GM19397 (cell line): ENCODE results near the gene SCN1A.
"Not testable (repeated sequence)": the region's sequence is repeated elsewhere in the genome, so short reads cannot be mapped to it uniquely, and the experiment has no call there.

ENCODE experiments used
- ATAC-seq: cut with Tn5 transposase; IDR thresholded peaks from one replicate; pipeline ENCODE4 v1.9.1; 2021; ENCODE audit warnings: mild to moderate bottlenecking, moderate library complexity; ENCODE audit not compliant: unreplicated experiment

SCN1A gene

GRCh38 chr2:166135849-166136258 is 8.0 kb upstream of the SCN1A start:
- ATAC-seq = no peak

GRCh38 chr2:166135152-166135848 is 7.5 kb upstream of the SCN1A start:
- no peak for ATAC-seq

DNA sequence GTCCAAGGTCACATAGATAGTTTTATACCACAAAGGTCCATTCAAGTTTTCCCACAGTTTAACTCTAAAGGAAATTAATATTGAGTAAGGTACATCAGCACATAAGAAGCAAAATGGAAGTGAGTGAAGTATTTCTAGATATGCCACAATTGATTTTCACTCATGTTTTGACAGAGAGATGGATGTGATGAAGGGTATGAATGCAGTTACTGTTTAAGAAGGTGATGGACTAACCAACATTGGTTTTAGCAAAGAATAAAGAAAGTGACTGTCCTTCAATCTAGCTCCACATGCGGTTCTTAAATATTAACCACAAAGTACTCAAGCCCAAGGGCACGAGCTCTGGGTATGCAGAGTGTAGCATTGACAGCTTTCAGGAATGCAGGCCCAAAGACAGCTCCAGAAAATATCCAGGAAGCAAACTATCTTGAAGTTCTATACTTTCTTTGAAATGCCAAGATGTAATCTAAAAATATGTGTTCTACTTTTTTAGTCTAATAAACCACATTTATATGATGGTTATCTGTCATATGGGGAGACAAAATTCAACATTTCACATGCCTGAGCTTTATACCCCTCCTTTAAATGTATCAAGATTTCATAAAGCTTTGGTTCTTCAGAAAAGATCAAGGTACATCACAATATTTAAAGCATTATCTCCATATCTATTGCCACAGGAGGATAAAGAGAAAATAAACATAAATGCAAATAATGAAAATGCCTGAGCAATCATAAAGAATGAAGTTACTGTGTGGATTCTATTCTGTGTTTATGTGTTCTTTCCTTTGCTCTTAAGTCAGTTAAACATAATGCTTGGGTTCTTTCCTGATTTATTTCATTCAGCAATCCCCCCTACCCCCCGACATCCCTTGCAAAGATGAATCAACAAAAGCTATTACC is 6.7 kb upstream of the SCN1A start:
- ATAC-seq = no peak

GRCh38 chr2:166133653-166134052 is 5.8 kb upstream of the SCN1A start:
- ATAC-seq = no peak

GRCh38 chr2:166128156-166128505 is 311 bp upstream of the SCN1A start:
- no peak for ATAC-seq

DNA sequence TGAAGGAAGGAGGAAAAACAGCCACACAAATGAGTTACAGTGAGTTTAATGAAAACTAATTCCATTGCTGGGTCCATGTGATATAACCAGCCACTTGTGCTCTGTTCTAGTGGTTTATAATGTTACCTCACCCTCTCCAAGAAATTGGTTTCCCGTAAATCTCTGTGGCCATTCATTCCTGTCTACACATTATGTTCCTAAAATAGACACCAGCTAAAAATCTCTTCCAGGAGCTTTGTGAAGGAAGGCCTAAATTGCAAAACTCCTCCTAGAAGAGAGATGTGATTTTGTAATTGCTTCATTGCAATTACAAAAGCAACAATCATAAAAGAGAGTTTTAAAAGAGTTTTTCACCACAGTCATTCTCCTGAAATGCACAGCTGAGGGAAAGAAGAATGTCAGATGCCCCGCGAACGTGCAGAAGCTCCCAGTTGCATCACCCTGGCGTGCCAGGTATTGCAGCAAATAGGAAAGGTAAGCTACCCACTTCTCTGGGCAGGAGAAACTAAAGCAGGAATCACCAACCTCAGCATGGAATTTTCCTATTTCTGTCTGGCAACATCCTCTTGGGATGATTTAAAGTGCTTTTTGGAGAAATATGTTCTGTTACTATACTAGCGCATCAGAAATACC is 1.7 kb downstream of the SCN1A start:
- no peak for ATAC-seq

DNA sequence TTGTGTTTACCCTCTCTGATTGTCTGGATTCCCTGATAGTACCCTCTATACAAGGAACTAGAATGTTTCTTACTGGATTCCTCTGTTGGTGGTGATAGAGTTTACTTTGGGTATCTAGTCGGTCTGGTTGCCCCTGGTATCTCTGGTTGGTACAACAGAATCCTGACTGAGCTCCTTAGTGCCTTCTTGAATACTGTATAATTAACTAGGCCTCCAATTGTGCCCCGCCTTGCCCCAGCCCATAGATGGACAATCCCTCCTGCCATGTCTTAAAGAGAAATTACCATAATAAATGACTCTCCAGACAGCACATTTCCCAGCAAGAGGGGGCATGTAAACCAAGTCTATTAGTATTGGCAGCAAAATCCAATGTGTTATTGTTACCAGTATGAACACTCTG is 2.3 kb downstream of the SCN1A start:
- no peak for ATAC-seq

- ATAC-seq = no peak
Measured at GRCh38 chr2:166118180-166118579, 9.6 kb downstream of the SCN1A start.

DNA sequence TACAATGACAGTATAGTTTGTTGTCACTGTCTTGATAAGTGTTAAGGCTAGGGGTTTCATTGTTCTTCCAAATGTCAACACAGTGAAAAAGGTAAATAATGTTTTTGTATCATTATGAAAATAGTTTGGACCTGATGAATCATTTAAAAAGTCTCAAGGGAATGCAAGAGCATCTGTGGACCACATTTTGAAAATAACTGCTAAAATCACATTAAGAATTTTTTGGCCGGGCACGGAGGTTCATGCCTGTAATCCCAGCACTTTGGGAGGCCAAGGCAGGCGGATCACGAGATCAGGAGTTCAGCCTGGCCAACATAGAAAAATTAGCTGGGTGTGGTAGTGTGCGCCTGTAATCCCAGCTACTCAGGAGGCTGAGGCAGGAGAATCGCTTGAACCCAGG is 10.3 kb downstream of the SCN1A start:
- ATAC-seq = no peak

DNA sequence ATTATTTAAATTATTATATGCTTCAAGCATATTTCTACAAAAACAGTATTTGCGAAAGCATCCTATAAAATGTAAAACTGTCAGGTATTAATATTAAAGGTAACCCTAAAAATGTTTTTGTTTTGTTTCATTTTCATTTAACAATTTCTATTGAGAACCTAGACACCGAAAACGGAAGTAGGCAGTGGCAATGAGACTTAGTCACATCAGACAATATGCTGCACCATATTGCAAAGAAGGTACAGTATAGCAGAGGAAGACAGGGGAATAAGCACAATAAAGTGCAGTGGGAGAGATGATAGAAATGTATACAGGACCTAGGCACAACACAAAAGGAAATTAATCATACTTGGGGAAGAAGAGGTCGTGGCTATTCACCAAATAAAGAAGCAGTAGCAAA is 12.2 kb downstream of the SCN1A start:
- no peak for ATAC-seq

- ATAC-seq = no peak
Measured at GRCh38 chr2:166112193-166112605, 15.6 kb downstream of the SCN1A start.

DNA sequence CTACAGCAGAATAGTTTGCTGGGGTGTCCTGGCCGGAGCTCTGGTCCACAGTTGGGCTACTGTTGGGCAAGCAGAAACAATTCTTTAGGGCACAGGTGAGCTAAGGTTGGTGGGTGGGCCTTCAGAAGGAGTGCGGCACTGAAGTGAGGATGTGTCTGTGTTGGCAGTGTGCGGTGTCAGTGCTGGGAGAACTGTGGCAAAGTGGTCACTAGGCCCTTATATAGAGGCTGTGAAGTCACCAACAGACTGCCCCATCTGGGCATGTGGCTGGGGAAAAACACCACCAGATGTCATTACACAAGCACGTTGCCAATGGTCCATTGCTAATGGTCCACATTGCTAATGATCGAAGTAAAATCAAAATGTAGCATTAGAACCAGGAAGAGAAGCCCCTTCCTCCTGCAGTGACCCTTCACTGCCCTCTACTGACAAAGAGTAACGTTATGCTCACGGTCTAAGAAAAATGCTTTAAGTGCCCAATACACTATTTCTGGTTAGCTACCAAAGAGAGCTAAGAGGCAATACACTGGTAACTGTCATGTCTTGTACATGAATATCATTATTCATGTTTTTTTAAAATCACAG is 21.3 kb downstream of the SCN1A start:
- ATAC-seq = no peak

- ATAC-seq = no peak
Measured at GRCh38 chr2:166104773-166105172, 23.0 kb downstream of the SCN1A start.

DNA sequence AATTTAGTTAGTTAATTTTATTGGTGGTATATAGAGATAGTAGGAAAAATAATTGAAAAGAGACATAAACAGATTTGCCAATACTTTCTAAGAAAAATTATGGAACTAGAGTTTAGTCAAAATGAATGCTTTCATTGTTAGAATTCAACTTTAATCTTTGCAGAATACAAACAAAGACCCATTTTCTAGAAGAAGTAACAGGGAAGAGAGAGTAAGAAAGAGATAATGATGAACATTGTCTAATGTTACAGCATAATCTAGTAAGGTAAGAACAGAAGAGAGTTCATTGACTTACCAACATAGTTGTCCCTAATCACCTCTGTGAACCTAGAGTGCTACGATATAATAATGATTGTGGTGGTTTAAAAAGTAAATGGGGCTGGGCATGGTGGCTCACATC is 23.7 kb downstream of the SCN1A start:
- no peak for ATAC-seq

DNA sequence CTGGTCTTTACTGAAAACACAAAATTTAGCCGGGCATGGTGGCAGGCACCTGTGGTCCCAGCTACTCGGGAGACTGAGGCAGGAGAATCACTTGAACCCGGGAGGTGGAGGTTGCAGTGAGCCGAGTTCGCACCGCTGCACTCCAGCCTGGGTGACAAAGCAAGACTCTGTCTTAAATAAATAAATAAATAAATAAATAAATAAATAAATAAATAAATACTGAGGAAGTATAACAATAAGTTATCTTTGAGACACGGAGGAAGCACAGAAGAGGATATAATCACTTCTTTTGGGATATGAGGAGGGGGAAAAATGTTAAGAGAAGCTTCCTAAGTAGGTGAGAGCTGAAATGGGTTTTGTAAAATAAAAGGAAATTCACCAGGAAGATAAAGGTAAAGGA is 24.5 kb downstream of the SCN1A start:
- ATAC-seq = not testable (repeated sequence)

DNA sequence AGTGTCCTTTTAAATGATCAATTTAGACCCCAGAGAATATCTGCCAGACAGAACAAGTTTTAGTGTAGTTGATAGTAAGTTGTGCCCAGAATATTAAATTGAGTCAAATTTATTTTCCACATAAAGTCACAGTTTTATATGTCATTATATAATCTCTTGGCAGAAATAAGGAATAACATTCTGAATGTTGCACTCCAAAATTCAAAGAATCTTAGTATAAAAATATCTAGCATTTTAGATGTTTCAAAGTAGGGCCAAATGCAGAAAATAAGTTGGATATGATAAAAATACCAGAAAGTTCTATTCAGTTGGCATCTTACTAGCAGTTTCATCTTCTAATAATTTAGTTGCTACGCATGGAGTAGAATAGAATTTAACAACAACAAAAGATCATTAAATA is 33.5 kb downstream of the SCN1A start:
- no peak for ATAC-seq

DNA sequence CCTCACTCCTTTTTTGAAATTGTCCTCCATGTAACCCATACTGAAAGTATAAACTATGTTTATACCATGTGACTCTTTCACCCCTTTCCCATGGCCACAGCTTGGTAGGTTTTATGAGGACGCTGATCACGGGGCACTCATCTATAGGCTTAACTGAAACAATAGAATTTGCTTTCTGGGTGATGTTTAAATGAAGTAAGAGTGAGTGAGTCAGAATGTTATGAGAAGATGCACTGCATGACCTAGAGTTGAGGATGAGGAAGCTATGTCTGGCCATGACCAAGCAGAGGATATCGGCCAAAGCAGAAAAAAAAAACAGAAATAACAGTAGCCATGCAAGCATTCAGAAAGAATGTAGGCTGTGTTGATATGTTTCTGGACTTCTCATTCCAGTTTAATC is 34.9 kb downstream of the SCN1A start:
- no peak for ATAC-seq

DNA sequence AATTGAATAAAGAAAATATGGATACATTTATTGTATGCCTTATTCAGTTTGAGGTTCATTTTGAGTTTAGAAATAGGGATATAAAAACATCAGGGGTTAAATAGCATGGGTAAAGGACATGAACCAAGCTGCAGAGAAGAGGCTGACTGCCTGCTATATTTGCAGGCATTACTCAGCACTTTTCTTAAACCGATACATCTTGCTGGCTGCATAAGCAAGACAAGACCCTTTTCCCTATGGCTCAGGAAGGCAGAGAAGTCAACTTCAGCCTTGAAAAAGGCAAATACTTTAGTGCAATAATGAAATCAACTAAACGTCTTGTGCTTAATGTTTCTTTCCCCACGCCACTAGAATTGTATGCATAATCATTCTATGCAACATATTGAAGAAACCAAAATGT is 36.4 kb downstream of the SCN1A start:
- no peak for ATAC-seq

DNA sequence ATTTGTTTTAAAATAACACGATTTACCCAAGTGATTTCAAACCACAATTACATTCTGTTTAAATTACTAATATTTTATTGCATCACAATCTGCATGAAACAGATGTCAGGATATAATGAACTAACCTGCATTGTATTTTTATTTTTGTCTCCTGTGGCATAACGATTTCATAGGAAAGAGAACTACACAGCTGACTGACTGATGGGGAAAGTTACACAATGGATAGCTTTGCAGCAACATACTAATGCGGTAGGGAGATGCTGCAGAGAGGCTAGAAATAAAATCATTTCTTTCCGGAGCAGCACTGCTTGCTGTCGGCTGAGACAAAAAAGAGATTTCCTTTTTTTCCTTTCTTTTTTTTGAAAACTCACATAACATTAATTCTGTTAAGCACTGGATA is 36.9 kb downstream of the SCN1A start:
- ATAC-seq = no peak

DNA sequence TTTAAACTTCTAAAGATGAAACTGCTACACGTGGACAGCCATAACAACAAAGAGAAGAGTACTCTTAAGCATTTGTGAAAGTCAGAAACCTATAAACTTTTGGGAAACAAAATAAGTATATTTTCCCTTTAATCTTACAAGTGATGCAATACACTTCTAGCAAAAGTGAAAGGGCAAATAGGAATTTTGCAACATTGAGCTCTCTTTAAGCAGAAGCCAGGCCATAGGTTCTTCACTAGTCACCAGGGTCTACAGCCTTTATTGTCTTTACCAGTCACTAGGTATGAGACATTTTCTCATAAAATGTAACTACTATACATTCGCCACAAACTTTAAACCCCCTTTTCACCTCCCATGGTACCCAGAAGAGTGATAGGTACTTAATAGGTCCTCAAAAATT is 37.5 kb downstream of the SCN1A start:
- no peak for ATAC-seq

- ATAC-seq = no peak
Measured at GRCh38 chr2:166088634-166089033, 39.2 kb downstream of the SCN1A start.

DNA sequence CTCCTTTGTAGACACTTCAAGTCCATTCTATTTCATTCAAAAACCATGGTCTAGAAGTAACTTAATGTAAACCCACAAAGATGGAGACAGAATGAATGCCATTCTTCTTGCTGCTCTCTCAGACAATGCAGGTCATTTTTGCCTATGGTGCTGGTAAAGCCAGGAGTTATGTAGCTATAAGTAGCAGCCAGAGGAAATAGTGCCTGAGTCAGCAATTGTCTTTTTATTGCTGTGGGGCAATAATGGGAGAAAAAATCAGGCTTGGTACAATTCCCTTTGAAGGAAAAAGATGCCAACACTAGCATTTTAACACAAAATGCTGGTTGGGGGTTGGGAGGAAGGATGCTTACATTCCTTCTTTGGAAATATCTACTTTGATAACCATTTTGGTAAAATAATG is 43.5 kb downstream of the SCN1A start:
- ATAC-seq = no peak
